Muscle layer of colon (tissue), 2 donors: ENCODE measurements around the gene LMF2.
A peak's percentile ranks its signal among the peaks of the same experiment; 100 is the strongest.
"Not testable (repeated sequence)": the region's sequence is repeated elsewhere in the genome, so short reads cannot be mapped to it uniquely, and the experiment has no call there.

Source experiments
- H3K27ac ChIP-seq: one replicate; pipeline ENCODE4 v1.7.0; 2013; ENCODE audit warnings: low read depth, mild to moderate bottlenecking, low read length, moderate library complexity
- H3K27me3 ChIP-seq, 2 donors: one replicate each; pipeline ENCODE4 v1.7.0; 2013; ENCODE audit warnings: low read length in 2 of 2, mild to moderate bottlenecking in 2 of 2; ENCODE audit not compliant: insufficient read depth in 2 of 2, control insufficient read depth in 1 of 2
- H3K36me3 ChIP-seq: one replicate; pipeline ENCODE4 v1.7.0; 2013; ENCODE audit warnings: mild to moderate bottlenecking, low read length; ENCODE audit not compliant: insufficient read depth
- H3K4me1 ChIP-seq: one replicate; pipeline ENCODE4 v1.7.0; 2013; ENCODE audit warnings: mild to moderate bottlenecking, low read length; ENCODE audit not compliant: insufficient read depth
- H3K4me3 ChIP-seq, 2 donors: one replicate each; pipeline ENCODE4 v1.7.0; 2013; ENCODE audit warnings: low read length in 2 of 2, low read depth in 1 of 2, mild to moderate bottlenecking in 1 of 2, moderate library complexity in 1 of 2
- H3K9ac ChIP-seq: one replicate; pipeline ENCODE4 v1.7.0; 2013; ENCODE audit warnings: low read length
- H3K9me3 ChIP-seq: one replicate; pipeline ENCODE4 v1.7.0; 2013; ENCODE audit warnings: mild to moderate bottlenecking, low read length
- donor health status: abdominal sarcoma.
- donor health status: Adenocarcinoma of cecum.

Gene LMF2

GRCh38 chr22:50545522-50546325 is 38.2 kb upstream of the LMF2 start, which contains the start of gene KLHDC7B:
TSS of gene KLHDC7B (plus strand) at chr22:50545899. CDS start at chr22:50546244, 345 bp downstream.
- Histone ChIP-seq H3K27me3 (peaks cover 17 to 68% of the 10 kb centered on the region in 2 donors), H3K27ac (no peak within 1 kb of the TSS), H3K36me3 (no peaks in the 10 kb centered on the region), H3K4me1 (peaks cover 6% of the 10 kb centered on the region), H3K4me3 (no peak within 1 kb of the TSS), H3K9ac (no peak within 1 kb of the TSS), H3K9me3 (no peaks in the 10 kb centered on the region)

DNA sequence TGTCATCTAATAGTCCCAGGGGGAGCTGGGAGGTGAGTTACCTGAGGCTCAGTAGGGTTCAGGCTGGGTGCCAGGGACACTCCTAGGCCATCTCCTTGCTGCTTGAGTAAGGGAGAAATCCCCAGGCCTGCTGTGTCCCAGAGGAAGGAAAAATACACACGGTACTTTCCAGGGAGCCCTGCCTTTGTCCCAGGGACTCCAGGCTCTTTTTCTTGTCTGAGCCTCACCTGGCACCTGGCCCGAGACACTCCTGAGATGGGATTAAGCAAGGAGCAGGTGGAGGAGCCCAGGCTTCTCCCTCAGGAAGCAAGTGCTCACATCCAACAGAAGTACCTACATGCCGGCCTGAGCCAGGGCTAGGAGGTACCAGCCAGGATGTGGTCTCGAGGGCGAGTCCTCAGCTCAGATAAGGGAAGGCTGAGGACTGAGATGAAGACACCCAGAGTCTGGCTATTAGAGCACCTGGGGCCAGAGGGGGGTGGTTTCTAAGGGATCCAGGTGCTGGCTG is 37.3 kb upstream of the LMF2 start:
- peaks cover 17 to 61% of the 10 kb centered on the region in 2 donors for H3K27me3 ChIP-seq
- no peaks in the 10 kb centered on the region for H3K9me3 ChIP-seq
- no peak overlapping the region for H3K9ac ChIP-seq
- H3K4me1 ChIP-seq, result peaks cover 6% of the 10 kb centered on the region
- H3K4me3 ChIP-seq, result no peak overlapping the region
- H3K27ac ChIP-seq, result no peak overlapping the region
- no peaks in the 10 kb centered on the region for H3K36me3 ChIP-seq

- no peaks in the 10 kb centered on the region for H3K36me3 ChIP-seq
- H3K4me3 ChIP-seq, result peak overlapping the region in 1 of 2 donors; percentile 11
- H3K27ac ChIP-seq, result no peak overlapping the region
- peaks cover 6% of the 10 kb centered on the region for H3K4me1 ChIP-seq
- no peaks in the 10 kb centered on the region for H3K9me3 ChIP-seq
- peaks cover 17 to 55% of the 10 kb centered on the region in 2 donors for H3K27me3 ChIP-seq
- no peak overlapping the region for H3K9ac ChIP-seq
These were observed 36.7 kb upstream of the LMF2 start for GRCh38 chr22:50544078-50544745.

DNA sequence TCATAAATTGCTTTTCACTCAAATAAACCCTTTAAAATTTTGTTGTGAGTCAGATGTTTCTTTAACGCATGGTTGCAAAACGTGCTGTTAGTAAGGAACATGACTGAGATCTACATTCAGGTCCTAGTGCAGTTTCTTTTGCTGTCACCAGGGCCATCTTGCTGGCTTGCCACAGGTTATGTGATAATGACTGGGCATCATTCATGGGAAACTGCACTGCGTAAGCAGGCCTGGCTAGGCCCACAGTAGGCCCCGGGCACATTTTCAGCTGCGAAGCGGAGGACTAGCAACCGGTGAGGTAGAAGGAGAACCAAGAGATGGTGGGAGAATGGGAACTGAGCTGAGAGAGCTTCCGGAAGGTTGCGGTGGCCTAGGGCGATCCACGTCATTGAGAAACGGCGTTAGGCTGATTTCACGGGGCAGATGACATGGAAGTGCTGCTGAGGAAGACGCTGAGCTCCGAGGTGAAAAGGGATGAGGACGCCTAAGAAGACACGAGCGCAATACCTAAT is 35.0 kb upstream of the LMF2 start:
- H3K9ac ChIP-seq, result no peak overlapping the region
- H3K27me3 ChIP-seq, result peaks cover 17 to 44% of the 10 kb centered on the region in 2 donors
- H3K27ac ChIP-seq, result no peak overlapping the region
- no peak overlapping the region for H3K4me3 ChIP-seq
- H3K9me3 ChIP-seq, result no peaks in the 10 kb centered on the region
- no peaks in the 10 kb centered on the region for H3K36me3 ChIP-seq
- H3K4me1 ChIP-seq, result peaks cover 6% of the 10 kb centered on the region

DNA sequence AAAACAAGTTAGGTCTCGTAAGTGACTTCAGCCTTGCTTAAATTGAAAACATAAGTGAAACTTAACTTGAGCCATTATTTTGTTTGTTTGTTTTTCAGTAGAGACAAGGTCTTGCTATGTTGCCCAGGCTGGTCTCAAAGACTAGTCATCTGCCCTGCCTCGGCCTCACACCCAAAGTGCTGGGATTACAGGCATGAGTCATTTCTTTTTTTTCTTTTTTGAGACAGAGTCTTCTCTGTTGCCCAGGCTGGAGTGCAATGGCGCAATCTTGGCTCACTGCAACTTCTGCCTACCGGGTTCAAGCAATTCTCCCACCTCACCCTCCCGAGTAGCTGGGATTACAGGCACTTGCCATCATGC is 34.1 kb upstream of the LMF2 start:
- not testable (repeated sequence) for H3K9me3 ChIP-seq, H3K4me3 ChIP-seq, H3K4me1 ChIP-seq, H3K9ac ChIP-seq, H3K36me3 ChIP-seq, H3K27ac ChIP-seq
- H3K27me3 ChIP-seq, result peaks cover 17 to 42% of the 10 kb centered on the region in 2 donors

DNA sequence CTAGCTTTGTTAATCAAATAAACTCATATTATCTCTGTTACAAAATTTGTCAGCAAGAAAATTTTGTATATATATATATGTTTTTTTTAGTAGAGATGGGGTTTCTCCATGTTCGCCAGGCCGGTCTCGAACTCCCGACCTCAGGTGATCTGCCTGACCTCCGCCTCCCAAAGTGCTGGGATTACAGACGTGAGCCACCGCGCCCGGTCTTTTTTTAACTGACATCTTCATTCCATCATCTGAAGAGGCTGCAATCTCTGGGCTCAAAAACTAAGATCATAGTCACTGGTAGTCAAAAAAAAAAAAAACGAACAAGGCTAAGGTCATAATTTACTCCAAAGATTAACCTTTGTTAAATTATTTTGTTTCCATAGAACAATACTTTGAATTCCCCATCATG is 32.9 kb upstream of the LMF2 start:
- Histone ChIP-seq H3K27ac (no peak overlapping the region), H3K4me3 (no peak overlapping the region), H3K9ac (no peak overlapping the region), H3K4me1 (peaks cover 6% of the 10 kb centered on the region), H3K9me3 (no peaks in the 10 kb centered on the region), H3K27me3 (peaks cover 13 to 40% of the 10 kb centered on the region in 2 donors), H3K36me3 (no peaks in the 10 kb centered on the region)

DNA sequence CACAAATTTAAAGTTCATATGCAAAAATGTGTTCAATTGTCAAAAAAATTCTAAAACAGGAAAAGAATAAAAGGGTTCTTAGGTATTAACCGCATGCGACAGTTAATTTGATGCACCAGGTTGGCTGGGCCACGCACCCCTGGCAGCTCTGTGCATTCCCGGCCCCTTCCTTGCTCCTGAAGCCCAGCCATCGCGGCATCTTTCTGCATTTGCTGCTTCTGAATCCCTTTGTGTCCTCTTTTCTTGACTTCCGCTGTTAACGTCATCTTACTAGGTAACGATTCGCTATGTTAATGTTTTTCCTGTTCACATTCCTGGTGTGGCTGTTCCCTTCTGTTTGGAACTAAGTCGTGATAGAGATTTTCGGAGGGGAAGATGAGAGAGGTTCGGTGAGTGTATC is 30.3 kb upstream of the LMF2 start:
- Histone ChIP-seq H3K27ac (no peak overlapping the region), H3K4me3 (no peak overlapping the region), H3K27me3 (peaks cover 10 to 42% of the 10 kb centered on the region in 2 donors), H3K36me3 (no peaks in the 10 kb centered on the region), H3K9me3 (no peaks in the 10 kb centered on the region), H3K4me1 (no peaks in the 10 kb centered on the region), H3K9ac (no peak overlapping the region)

DNA sequence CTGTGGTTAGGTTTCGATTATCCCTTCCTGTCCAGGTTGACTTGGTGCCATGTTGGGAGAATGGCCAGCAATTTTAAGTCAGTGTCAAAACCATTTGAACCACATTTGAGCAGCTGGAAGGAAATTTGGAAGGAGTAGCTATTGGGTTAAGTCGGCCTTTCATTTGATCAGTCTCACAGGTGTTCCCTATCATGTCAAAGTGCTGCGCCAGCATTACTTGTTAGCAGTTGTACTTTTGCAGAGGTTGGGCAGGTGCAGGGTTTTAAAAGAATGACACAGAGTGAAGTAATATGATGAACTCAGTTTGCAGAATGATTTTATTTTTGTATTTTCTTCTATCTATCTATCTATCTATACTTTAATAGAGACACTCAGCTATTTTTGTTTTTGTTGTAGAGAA is 28.7 kb upstream of the LMF2 start:
- no peaks in the 10 kb centered on the region for H3K9me3 ChIP-seq
- H3K36me3 ChIP-seq, result no peaks in the 10 kb centered on the region
- no peak overlapping the region for H3K27ac ChIP-seq
- no peak overlapping the region for H3K9ac ChIP-seq
- peaks cover 17 to 58% of the 10 kb centered on the region in 2 donors for H3K27me3 ChIP-seq
- peaks cover 2% of the 10 kb centered on the region for H3K4me1 ChIP-seq
- no peak overlapping the region for H3K4me3 ChIP-seq

DNA sequence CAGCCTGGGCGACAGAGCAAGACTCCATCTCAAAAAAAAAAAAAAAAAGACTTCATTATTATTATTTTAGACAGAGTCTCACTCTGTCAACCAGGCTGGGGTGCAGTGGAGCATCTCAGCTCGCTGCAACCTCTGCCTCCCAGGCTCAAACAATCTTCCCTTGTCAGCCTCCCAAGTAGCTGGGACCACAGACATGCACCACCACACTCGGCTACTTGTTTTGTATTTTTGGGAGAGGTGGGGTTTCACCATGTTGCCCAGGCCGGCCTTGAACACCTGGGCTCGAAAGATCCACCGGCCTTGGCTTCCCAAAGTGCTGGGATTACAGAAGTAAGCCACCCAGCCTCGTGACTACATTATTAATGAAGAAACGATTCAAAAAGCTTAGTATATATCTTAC is 27.6 kb upstream of the LMF2 start:
- peaks cover 21 to 69% of the 10 kb centered on the region in 2 donors for H3K27me3 ChIP-seq
- no peak overlapping the region for H3K4me3 ChIP-seq
- peaks cover 12% of the 10 kb centered on the region for H3K4me1 ChIP-seq
- no peak overlapping the region for H3K27ac ChIP-seq
- no peaks in the 10 kb centered on the region for H3K9me3 ChIP-seq
- no peaks in the 10 kb centered on the region for H3K36me3 ChIP-seq
- no peak overlapping the region for H3K9ac ChIP-seq

GRCh38 chr22:50533856-50534711 is 26.6 kb upstream of the LMF2 start:
- H3K36me3 ChIP-seq, result not testable (repeated sequence)

More at GRCh38 chr22:50533856-50534711, 26.6 kb upstream of the LMF2 start:
- H3K9me3 ChIP-seq, H3K27ac ChIP-seq, H3K9ac ChIP-seq, H3K4me3 ChIP-seq: not testable (repeated sequence)
- Histone ChIP-seq H3K27me3 (peaks cover 21 to 79% of the 10 kb centered on the region in 2 donors), H3K4me1 (peaks cover 12% of the 10 kb centered on the region)
